Left kidney (tissue), 2 donors: ENCODE results near the gene RCOR2. TPM values are rescaled to one million over a fixed set of nuclear protein-coding genes. Genes with fewer than 3 reads are reported as not detected.
A peak's percentile ranks its signal among the peaks of the same experiment; 100 is the strongest.
"Not testable (repeated sequence)": the region's sequence is repeated elsewhere in the genome, so short reads cannot be mapped to it uniquely, and the experiment has no call there.

Source experiments
- DNase-seq: peaks from one replicate; pipeline ENCODE4 v3.0.0-alpha.2; 2013
- polyA plus RNA-seq: library from polyadenylated mRNA; unstranded; fragments of 120-200 nt; gene quantifications from one replicate; pipeline ENCODE4 v1.2.1, GENCODE V29; 2013; ENCODE audit not compliant: insufficient read length

Gene RCOR2
- polyA plus RNA-seq, 1 donor, result 12.2 TPM

GRCh38 chr11:63880403-63880790 lies 36.6 kb downstream of the RCOR2 start:
- no peak for DNase-seq

- no peak for DNase-seq
Observed at GRCh38 chr11:63879598-63880402, 37.2 kb downstream of the RCOR2 start.

GRCh38 chr11:63877658-63878241 lies 39.2 kb downstream of the RCOR2 start:
- no peak for DNase-seq

- no peak for DNase-seq
Observed at GRCh38 chr11:63876616-63877015, 40.3 kb downstream of the RCOR2 start.

- DNase-seq, result no peak
Observed at GRCh38 chr11:63875506-63876065, 41.4 kb downstream of the RCOR2 start.

- DNase-seq, result no peak
Observed at GRCh38 chr11:63874511-63874910, 42.5 kb downstream of the RCOR2 start.

- no peak for DNase-seq
Observed at GRCh38 chr11:63873311-63873710, 43.7 kb downstream of the RCOR2 start.

- no peak for DNase-seq
Observed at GRCh38 chr11:63872800-63873197, 44.2 kb downstream of the RCOR2 start.

- DNase-seq, result peak; percentile 70
Observed at GRCh38 chr11:63871962-63872799, 44.8 kb downstream of the RCOR2 start.

- no peak for DNase-seq
Observed at GRCh38 chr11:63870351-63871140, 46.4 kb downstream of the RCOR2 start.

- DNase-seq, result no peak
Observed at GRCh38 chr11:63869683-63870082, 47.3 kb downstream of the RCOR2 start.

- no peak for DNase-seq
Observed at GRCh38 chr11:63869171-63869591, 47.8 kb downstream of the RCOR2 start.

GRCh38 chr11:63868399-63869064 lies 48.4 kb downstream of the RCOR2 start:
- no peak for DNase-seq

GRCh38 chr11:63867511-63867910 lies 49.5 kb downstream of the RCOR2 start:
- DNase-seq, result no peak

GRCh38 chr11:63866211-63866610 lies 50.8 kb downstream of the RCOR2 start:
- no peak for DNase-seq

GRCh38 chr11:63863620-63864019 lies 53.3 kb downstream of the RCOR2 start:
- not testable (repeated sequence) for DNase-seq

GRCh38 chr11:63862923-63863322 lies 54.0 kb downstream of the RCOR2 start:
- DNase-seq, result no peak
